ENCODE results near the gene TTC39B. TPM values are rescaled to one million over a fixed set of nuclear protein-coding genes. Genes with fewer than 3 reads are reported as not detected.
A peak's percentile ranks its signal among the peaks of the same experiment; 100 is the strongest.

TTC39B gene
- total RNA-seq, 2 donors from 2014 or later: 27.2 to 32.2 TPM

DNA sequence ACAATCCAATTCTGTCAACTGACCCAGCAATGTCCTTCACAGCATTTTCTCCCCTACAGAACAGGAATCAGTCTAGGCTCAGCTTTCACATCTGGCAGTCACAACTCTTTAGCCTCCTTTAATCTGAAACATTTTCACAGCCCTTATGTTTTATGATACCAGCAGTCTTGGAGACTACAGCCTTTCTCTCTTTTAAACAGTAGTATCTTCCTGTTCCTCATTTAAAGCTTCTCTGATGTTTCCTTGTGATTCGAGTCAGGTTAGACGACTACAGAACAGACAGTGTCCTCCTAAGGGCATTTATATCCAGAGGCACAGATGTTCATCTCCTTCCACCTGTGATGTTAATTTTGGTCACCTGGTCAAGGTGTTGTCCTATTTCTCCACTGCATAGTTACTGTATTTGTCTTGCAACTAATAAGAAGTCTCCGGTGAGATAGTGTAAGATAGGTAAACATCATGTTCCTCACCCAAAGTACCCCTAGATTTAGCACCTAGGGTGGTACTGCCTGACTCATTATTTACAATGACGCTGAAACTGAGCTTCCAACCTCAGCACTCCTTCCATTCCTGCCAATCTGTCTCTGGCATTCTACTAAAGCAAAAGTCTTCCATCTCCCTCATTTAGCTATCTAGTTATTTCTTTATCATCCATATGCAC is 20.7 kb downstream of the TTC39B start:
- peak overlapping the region in 1 of 2 donors; percentile 1 for H3K9ac ChIP-seq (ENCODE audit: low read depth in 2 of 2, low read length in 2 of 2)
- peaks cover 4% of the 10 kb centered on the region for H3K4me1 ChIP-seq
- H3K27ac ChIP-seq: peak overlapping the region; percentile 14
- TF ChIP-seq CTCF (IDR thresholded peaks at IDR 0.05): no peak
- H3K27me3 ChIP-seq: no peaks in the 10 kb centered on the region
- H3K9me3 ChIP-seq: no peaks in the 10 kb centered on the region
- H3K36me3 ChIP-seq: no peaks in the 10 kb centered on the region
- peak; percentile 17 for DNase-seq
- intact Hi-C loops (cut with DNase I): no loop called here
- H3K4me3 ChIP-seq: no peak overlapping the region

DNA sequence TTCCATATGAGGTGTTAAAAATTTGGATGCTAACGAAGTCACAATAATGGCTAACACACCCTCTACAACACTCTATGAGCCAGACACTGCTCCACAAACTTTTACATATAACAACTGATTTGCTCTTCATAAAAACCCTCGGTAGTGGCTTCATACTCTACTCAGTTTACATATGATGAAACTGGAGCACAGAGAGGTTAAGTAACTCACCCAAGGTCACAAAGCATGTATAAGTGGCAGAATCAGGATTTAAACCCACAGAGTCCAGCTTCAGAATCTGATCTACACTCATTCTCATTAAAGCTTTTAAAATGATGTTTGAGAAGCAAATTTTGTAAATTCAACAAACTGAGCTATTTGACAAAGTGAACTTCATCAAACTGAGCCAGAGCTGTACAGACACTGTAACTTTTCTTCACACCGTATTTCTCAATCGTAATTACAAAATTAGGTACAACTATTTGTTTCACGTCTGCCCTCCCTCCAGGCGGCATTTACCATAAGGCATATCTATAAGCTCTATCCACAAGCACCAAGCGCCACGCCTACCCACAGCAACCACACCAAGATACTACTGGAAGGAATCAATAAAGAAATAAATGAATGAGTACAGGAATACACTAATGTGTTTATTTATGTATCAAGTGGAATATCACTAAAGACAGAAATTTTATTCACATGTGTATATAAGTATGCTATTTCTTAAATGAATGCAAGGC is 24.3 kb downstream of the TTC39B start:
- intact Hi-C loops (cut with DNase I): no loop called here
- Histone ChIP-seq H3K9ac (ENCODE audit: low read depth in 2 of 2, low read length in 2 of 2) (no peak overlapping the region), H3K9me3 (no peaks in the 10 kb centered on the region), H3K27ac (no peak overlapping the region), H3K36me3 (no peaks in the 10 kb centered on the region), H3K27me3 (no peaks in the 10 kb centered on the region), H3K4me3 (no peak overlapping the region), H3K4me1 (peaks cover 4% of the 10 kb centered on the region)
- no peak for TF ChIP-seq CTCF (IDR thresholded peaks at IDR 0.05)
- DNase-seq: no peak

GRCh38 chr9:15280647-15281046 is 26.4 kb downstream of the TTC39B start:
- Histone ChIP-seq H3K9me3 (no peaks in the 10 kb centered on the region), H3K36me3 (no peaks in the 10 kb centered on the region), H3K27ac (no peak overlapping the region), H3K4me3 (no peak overlapping the region), H3K9ac (ENCODE audit: low read depth in 2 of 2, low read length in 2 of 2) (no peak overlapping the region), H3K27me3 (no peaks in the 10 kb centered on the region), H3K4me1 (peaks cover 4% of the 10 kb centered on the region)
- DNase-seq: no peak
- intact Hi-C loops (cut with DNase I): no loop called here
- TF ChIP-seq CTCF (IDR thresholded peaks at IDR 0.05): no peak

DNA sequence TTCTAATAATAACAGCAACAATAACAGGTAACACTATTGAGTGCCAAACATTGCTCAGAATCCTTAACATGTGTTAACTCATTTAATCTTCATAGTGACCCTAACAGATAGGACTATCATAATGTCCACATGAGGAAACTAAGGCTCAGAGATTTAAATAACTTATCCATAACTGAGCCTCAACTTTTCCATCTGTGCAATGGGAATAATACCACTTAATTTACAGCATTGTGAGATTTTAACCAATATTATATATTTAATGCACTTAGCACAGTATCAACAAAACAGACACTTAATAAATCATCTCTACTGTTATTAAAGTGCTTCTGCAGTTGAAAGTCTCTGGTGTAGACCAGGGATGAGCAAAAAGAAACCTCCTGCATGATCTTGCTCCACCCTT is 28.2 kb downstream of the TTC39B start:
- no peak overlapping the region for H3K27ac ChIP-seq

More for the DNA sequence above, 28.2 kb downstream of the TTC39B start:
- DNase-seq: no peak
- Histone ChIP-seq H3K9me3 (no peaks in the 10 kb centered on the region), H3K4me3 (no peak overlapping the region), H3K36me3 (no peaks in the 10 kb centered on the region), H3K9ac (ENCODE audit: low read depth in 2 of 2, low read length in 2 of 2) (no peak overlapping the region), H3K27me3 (no peaks in the 10 kb centered on the region), H3K4me1 (peaks cover 4% of the 10 kb centered on the region)
- no peak for TF ChIP-seq CTCF (IDR thresholded peaks at IDR 0.05)
- intact Hi-C loops (cut with DNase I): loop anchor here (10.0 kb wide), 1 partner anchor 136 kb away; no protein-coding TSS in a partner anchor
